LHCN-M2 (cell line): Measurements from ENCODE around the gene TANGO2. TPM values are rescaled to one million over a fixed set of nuclear protein-coding genes. Genes with fewer than 3 reads are reported as not detected.

ENCODE experiments used
- DNase-seq: peaks from one replicate; pipeline ENCODE4 v3.0.0-alpha.2; 2012; ENCODE audit warnings: low read depth
- polyA plus RNA-seq: library from polyadenylated mRNA; unstranded; fragments of >200 nt; gene quantifications from one replicate; pipeline ENCODE4 v1.2.1, GENCODE V29; 2012; ENCODE audit warnings: missing spikeins
- total RNA-seq: library from RNA; depleted of rRNA; stranded (reverse); fragments of >200 nt; gene quantifications from 2 replicates; pipeline ENCODE4 v1.2.3, GENCODE V29; 2014; rRNA removed

TANGO2 gene, protein sequence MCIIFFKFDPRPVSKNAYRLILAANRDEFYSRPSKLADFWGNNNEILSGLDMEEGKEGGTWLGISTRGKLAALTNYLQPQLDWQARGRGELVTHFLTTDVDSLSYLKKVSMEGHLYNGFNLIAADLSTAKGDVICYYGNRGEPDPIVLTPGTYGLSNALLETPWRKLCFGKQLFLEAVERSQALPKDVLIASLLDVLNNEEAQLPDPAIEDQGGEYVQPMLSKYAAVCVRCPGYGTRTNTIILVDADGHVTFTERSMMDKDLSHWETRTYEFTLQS
- total RNA-seq, result 24.0 and 30.8 TPM in 2 replicates
- 30.3 TPM for polyA plus RNA-seq

DNA sequence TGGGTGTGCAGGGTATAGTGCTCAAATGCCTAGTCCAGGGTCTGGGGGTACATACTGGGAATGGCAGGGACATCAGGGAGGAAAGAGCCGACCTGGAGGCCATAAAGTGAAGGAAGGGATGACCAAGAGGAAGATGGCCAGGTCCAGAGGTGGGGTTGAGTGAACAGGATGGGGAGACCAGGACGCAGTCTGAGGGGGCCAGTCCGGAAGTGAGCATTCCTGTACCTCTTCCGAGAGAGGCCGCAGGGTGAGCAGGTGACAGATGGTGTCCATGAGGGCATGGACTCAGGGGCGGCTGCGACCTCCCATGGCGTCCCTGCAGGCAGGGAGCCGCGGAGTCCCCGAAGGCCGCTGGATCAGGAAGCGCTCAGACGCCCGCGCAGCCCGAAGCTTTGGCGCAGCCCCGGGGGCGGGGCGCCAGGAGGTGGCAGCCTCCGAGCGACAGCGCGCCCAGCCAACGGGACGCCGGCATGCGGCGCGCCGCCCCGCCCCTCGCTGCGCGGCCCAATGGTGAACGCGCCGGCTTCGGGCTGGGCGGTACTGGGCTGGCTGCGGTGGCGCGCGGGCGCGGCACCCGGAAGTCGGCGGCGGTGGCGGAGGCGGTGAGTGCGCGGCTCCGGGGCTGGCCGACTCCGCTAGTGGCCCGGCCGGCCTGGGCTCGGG, at the start of gene TANGO2:
TANGO2 (plus strand) TSS at position 578 of the 663 bp plus-strand sequence. CDS start 15,689 bp downstream, outside the sequence.
- DNase-seq, result peak; percentile 82

DNA sequence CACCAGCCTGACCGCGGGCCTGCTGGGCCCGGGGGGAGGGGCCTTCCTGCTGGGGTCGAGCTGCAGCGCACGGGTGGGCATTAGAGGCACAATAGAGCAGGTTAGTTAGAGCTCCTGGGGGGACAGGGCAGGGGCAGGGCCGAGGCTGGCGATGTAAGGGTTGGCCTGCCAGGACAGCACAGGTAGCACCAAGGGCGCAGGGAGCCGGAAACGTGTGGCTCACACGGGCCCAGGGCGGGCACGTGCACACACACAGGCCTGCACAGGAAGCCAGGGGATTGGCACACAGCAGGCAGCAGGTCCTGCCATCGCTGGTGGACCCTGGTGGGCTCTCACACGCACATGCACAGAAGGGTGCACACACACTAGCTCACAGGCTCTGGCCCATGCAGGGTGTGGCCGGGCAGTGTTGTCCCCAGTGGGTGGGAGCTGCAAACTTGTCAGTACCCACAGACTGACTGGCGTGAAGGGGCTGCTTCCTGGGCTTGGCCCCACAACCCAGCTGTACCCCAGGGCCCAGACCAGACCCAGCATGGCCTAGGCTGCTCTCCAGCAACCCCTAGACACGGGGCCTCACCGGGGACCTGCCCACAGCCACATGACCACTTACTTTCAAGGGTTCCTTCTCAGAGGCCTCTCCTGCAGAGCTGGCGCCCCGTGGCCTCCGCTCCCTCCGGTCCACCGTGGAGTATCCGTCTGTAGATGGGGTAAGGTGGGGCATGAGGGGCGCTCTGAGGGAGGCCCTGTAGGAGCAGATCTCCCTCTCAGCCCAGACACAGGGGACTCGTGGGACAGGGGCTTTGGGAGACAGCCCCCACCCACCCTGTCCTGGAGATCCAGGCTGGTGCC, 49.4 kb upstream of the TANGO2 start:
- no peak for DNase-seq

DNA sequence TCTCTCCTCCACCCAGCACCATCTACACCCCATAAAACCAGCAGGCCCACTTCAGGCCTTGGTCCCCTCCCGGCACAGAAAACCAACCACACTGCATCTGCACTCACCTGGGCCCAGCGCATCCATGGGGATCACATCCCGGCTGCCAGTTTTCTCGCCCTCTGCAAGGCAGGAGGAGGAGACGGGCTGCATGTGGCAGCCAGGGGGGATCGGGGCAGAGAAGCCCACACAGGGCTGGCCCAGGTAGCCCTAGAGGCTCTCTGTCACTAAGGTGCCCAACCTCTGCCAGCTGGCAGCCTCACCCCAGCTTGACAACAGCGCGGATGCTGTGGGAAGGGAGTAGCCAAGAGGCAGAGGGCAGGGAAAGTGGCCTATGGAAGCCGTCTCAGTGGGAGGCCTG, 48.7 kb upstream of the TANGO2 start:
- DNase-seq, result no peak

DNA sequence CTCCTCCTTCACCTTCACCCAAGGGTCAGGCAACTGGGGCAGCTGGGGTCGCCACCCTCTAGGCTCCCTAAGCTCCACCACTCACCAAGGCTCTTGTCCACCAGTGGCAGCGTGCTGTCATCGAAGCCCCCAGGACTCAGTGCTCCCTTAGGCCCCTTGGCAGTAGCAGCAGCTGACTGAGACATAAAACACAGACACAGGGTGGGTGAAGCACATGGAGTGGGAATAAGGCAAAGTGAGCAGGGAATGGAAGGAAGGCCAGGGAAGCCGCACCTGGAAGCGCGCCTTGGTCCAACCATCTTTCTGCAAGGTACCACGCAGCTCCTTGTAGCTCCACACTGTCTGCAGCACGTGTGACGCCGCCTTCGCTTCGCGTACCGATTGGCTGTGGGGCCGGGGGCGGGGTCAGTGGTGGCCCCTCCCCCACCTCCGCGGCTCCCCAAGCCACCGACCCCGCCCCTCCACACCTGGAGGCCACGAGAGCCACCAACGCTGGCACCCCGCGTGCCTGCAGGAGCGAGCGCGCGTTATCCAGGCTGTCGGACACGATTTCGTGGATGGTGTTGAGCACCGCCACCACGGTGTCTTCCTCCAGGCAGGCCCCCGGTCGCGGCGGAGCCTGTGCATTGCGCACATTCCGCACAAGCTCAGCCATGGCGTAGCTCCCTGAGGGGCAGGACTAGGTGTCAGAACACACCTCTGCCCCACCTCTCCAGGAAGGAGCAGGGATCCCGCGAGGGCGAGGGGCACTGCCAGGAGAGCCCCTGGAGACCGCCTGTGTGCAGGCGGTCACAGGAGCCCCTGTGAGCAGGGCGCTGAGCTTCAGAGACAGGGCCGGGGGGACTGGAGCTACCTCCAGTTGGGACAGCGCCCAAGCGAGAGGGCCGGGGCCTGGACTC, 48.0 kb upstream of the TANGO2 start:
- DNase-seq, result no peak

DNA sequence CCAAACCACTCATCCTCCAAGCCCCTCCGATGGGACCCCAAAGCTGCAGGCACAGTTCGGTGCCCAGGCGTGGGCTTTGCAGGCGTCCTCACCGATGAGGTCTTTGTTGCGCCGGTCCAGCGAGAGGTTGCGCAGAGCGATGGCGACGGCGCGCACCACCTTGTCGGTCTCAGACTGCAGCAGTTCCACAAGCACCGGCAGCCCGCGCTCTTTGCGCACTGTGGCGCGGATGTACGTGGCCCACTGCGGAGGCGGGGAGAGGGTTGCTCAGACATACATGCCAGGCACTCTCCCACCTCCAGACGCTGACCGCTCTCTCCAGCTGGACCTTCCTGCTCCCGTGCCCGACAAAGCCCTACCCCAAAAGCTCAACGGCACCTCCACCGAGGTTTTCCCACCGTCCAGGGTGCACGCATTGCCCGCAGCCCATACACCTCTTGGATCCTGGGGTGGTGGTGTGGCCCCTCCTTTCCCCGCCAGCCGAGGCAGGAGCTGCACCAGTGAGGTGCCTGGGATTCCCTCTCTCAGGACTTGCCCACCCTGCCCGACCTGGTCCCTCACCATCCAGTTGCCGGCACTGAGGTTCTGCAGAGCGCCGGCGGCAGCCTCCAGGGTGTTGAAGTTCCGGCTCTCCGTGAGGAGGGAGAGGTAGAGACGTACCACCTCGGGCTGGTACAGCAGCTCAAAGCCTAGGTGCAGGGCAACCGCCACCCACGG, 47.2 kb upstream of the TANGO2 start:
- no peak for DNase-seq

DNA sequence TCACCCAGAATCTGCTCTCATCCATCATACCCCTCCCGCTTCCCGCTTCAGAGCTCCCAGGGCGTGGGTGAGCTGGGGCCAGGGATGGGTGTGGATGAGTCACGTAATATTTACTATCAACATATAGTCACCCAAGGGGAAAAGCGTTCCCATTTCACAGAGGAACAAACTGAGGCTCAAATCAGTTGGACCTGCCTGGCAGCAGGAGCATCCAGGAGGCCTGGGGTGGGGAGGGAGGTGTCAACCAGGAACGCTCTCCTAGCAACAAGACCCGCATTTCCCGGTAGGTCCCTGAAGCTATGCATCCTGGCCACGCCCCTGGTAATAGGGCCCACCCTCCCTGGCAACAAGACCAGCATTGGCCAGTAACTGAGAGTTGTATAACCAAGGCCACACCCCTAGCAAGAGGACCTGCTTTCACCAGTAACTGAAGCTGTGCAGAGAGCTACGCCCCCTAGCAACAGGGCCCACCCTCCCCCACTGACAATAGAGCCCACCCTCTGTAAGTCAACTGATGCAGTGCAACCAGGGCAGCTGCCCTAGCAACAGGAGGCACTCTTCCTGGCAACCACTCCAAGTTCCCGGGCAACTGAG, 46.5 kb upstream of the TANGO2 start:
- DNase-seq, result peak; percentile 37

DNA sequence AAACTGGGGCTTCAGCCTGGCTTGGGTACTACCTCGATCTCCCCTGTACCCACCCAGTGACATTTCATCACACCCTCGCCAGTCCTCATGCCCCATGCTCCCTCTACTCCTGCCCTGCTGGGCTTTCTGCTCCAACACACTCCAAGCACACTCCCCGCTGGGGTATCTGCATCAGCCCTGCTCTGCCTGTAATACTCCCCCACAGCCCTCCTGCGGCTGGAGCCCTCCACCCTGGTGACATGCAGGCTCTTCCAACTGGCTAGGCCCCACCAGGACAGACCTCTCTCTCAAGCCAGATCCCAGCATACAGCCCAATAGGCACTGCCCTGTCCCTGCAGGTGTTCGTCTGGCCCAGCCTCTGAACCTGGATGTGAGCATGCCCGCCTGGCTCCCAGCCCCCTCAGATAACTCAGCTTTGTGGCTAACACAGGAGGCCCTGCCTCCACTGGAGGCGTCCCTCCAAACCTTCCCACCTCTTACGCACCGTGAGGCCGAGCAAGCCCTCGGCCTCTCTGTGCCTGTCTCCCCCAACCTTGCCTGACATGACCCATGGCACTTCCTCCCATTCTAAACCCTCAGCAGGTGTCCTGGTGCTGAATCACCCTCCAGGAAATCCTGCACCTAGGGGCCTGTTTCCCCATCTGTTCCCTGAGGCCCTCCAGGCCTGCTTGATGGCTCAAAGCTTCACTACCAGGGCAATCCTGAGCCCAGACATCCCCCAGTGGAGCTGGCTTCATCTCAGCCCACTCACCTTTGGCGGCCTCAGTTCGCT, 45.8 kb upstream of the TANGO2 start:
- DNase-seq, result no peak

DNA sequence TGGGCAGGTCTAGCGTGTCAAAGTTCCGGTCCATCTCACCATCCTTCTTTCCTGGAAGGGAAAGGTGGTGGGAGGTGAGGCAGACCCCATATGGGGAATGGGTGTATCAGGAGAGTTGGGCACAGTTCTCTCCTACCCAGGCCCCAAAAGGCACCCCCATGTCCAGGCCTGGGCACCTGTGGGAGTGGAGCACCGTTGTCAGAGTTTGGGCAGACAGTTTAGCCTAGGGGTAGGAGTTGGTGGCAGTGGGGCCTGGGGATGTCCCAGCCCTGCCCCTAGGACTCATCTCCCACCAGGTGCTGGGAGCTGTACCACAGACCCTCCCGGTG, 45.2 kb upstream of the TANGO2 start:
- no peak for DNase-seq

DNA sequence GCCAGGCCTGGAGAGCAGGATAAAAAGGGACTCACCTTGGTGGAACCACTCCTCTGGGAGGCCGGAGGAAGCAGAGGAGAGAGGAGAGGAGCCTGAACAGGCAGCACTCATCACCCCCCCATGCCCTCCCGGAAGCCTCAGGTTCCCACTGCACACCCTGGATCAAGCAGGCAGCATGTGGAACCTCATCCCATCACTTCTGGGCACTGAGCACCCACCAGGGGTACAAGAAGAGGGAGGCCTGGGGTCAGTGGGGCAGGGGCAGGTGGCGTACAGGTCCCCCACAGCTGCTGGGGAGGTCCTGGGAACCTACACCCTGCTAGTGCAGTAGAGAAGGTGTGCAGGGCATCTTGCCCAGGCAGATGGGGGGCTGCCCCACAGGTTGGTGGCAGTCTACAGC, 44.2 kb upstream of the TANGO2 start:
- no peak for DNase-seq

DNA sequence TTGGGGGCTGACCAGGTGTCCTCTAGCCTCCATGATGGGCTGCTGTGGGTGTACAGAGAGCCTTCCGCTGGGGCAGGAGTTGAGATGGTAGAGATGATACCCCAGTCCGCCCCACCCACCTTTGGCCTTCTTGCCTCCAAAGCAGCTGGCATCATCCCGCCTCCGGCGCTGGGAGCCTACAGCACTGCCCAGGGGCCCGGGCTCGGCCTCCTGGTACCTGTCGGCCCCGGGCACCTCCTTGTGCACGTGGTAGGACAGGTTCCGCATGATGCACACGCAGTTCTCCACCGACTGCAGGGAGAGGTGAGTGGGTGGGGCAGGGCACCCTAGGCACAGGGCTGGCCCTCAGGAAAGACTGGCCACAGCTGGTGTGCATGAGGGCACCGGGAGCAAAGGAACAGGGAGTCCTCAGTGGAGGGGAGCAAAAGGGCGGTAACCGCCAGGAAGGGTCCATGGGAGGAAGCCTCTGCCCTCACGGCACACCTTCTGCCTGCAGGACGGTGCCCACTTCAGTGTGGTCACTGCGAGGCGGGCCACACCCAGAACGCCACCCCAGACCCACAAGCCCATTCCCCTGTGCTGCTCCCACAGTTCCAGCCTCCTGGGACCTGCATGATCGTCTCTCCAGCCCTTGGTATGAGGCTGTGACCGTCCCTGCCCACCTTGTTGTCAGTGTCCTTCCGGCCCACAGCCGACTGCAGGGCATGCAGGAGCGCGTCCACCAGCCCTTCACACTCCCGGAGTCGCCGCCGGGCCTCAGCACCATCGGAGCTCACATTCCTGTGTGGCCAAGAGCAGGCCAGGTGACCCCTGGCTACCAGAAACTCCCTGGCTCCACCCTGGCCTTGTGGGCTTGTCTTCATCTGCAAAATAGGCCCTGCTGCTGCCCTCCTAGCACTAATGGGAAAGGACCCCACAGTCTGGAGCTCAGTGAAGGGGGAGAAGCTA, 43.3 kb upstream of the TANGO2 start:
- DNase-seq, result no peak

DNA sequence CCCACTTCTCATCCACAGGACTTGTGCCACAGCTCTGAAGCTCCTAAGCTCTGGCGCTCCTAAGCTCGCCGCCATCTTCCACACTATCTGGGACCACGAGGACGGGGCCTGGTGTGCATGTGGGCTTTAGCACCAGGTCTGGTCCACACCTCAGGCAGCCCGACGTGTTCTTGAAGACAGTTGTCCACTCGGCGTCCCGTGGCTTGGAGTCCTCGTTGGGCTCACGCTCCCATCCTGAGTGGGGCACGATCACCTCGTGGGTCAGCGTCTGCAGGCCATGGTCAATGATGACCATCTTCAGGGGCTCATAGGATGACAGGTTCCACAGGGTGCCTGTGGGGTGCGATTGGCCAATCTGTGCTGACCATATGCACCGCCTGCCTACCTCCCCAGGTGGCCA, 42.2 kb upstream of the TANGO2 start:
- DNase-seq, result no peak

DNA sequence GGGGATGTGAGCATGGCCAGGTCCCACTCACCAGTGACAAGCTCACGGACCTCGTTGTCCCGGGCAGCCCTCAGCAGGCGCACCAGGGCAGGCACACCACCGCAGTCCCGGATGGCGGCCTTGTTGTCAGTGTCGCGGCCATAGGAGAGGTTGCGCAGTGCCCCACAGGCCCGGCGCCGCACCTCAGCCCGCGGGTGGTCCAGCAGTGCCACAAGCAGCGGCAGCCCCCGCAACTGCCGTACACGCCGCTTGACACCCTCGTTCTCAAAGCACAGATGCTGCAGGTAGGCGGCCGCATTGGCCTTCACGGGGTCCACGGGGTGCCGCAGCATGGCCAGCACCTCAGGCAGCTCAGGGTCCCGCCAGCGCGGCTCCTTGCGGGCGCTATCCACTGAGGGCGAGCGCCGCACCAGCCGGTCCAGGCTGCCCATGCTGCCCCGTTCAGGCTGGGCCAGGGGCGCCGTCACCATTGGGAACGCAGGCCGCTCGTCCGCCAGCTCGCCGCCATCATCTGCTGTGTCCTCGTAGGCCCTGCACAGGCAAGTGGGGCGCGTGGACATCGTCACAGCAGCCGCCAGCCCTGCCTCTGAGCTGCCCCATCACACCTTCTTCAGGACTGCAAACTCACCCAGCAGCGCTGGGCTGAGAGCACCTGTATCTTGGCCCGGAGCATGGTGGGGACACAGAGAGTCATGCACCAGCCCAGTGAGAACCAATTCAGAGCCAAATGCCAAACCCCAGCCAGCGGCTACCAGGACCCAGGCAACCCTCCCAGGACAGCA, 41.0 kb upstream of the TANGO2 start:
- DNase-seq, result no peak

DNA sequence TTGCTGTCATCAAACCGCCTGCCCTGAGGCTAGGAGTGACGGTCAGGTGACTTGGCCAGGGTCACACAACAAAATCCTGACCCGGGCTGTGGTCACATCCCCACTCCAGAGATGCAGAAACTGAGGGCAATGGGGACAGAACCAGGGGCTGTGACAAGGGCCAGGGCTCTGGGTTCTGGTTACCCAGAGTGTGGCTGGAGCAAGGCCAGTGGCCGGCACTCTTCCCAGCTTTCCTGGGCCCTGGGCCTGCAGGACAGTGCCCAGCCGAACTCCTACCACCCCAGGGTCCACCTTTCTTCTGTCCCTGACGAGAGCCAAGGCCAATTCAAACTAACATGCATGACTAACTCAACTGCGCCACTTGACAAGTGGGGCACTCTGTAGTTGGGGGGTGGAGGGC, 40.1 kb upstream of the TANGO2 start:
- DNase-seq, result no peak

DNA sequence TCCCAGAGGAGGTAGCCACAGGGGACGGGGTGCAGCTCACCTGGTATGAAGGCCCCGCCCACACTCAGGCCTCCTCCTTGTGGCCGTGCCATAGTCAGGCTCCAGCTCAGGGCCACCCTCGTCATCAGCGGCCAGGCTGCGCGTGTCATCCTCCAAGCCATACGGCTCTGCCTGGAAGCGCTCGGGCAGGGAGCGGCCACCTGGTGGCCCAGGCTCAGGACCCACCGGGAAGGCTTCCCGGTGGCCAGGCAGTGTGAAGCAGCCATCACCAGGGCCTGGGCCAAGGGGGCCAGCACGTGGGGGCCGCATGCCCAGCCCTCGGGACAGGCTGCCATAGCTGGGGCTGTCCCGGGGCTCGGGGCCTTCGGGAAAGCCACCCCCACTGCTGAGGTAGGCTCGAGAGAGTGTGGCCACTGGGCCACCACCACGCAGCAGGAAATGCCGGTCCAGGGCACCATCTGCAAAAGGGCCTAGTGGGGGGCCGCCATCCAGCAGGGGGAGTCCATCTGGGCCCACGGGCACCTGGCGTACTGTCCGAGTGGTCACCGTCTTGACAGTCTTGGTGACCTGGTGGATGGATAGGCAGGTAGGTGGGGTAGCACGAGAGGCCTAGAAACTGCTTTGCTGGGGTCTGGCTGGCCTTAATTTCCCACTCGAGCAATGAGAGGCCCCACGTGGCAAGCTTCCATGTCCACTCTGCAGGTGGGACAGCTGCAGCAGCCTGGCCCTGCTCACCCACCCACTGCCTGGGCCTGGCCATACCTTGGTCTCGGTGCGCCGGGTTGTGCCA, 39.5 kb upstream of the TANGO2 start:
- no peak for DNase-seq

DNA sequence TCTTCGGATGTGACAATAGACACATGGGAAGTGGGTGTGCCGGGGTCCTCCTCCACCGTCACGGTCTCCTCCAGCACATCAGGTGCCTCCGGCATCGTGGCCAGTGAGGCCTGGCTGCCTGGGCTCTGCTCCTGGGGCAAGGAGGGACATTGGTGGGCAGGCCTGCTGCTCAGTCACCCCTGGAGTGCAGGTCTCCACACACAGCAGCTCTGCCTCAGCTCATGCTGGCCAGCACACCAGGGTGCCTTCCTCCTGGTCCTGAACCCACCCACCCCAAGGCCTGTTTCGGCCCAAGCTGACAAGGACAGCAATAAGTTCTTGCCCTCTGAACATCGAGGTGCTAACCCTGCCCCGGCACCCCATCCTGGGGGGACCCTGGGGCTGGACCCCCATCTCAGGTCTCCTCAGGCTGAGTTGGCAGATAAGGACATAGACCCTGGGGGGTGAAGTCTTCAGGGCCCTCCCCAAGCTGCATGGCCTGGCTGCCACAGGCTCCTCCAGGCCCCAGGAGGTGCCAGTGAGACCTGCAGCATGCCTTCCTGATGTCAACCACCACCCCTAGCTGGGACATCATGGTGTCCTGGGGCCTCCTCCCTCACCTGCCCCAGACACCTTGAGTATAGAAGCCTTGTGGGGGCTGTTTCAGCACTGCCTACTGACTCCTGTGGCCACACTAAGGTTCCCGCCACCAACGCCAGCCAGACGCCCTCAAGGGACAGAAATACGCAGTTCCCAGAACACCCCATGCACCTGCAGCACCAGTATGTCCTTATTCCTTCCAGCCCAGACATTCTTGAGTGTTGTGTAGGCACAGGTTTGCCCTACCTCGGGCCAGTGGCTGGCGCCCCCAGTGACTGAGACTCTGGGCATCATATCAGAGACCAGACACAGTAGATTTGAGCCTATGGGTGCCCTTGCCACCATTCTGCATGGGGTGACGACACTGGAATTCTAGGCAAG, 38.7 kb upstream of the TANGO2 start:
- DNase-seq, result no peak
